Subcutaneous adipose tissue (tissue), 4 donors: ENCODE results near the gene TTC24. TPM values are rescaled to one million over a fixed set of nuclear protein-coding genes. Genes with fewer than 3 reads are reported as not detected.

Source experiments
- CTCF ChIP-seq: fragments of 450-650 bp; IDR thresholded peaks from one replicate; pipeline ENCODE4 v1.5.1; 2016; ENCODE audit warnings: low read depth, mild to moderate bottlenecking, control low read depth, antibody characterized with exemption, moderate library complexity
- total RNA-seq, 4 donors: library from RNA; depleted of rRNA; stranded (reverse); fragments of >200 nt; gene quantifications; one replicate each; pipeline ENCODE4 v1.1.0, GENCODE V29; 2016

The TTC24 gene
- total RNA-seq, 4 donors from 2014 or later = not detected

- no peak for TF ChIP-seq CTCF
Observed at GRCh38 chr1:156601122-156601830, 21.8 kb downstream of the TTC24 start, which contains the start of gene GPATCH4. GPATCH4 (minus strand) TSS chr1:156601479.

GRCh38 chr1:156601892-156602291, 22.4 kb downstream of the TTC24 start:
- no peak for TF ChIP-seq CTCF

- no peak for TF ChIP-seq CTCF
Observed at GRCh38 chr1:156602557-156602993, 23.1 kb downstream of the TTC24 start.

GRCh38 chr1:156608036-156608674, 28.6 kb downstream of the TTC24 start:
- TF ChIP-seq CTCF = no peak

- no peak for TF ChIP-seq CTCF
Observed at GRCh38 chr1:156608981-156609380, 29.5 kb downstream of the TTC24 start.

- no peak for TF ChIP-seq CTCF
Observed at GRCh38 chr1:156612666-156613065, 33.1 kb downstream of the TTC24 start.

- no peak for TF ChIP-seq CTCF
Observed at GRCh38 chr1:156615946-156616345, 36.4 kb downstream of the TTC24 start.
